Measurements from ENCODE around the gene FLOT2. TPM values are rescaled to one million over a fixed set of nuclear protein-coding genes. Genes with fewer than 3 reads are reported as not detected.

The FLOT2 gene
- total RNA-seq, 1 experiment from 2014 or later, result 98.1 TPM

DNA sequence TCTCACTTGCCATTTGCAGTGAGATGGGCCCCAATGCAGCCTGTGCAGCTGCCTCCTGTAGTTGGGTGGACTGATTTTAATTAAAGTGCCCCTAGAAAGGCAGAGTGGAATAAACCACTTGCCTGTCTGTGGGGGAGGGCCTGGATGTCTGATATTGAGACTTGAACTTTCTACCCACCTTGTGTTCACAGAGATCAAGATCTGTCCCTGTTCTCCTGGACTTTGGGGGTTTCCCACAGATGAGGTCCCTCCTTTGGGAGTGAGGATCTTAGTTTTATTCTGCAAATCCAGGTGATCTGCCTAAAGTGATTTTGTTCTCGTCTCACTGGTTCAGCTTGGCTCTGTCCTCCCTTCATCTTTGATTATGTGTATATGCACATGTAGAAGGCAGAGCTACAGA is 13.0 kb upstream of the FLOT2 start (continued):
- TF ChIP-seq POLR2A (IDR thresholded peaks at IDR 0.05; ENCODE audit: borderline replicate concordance, extremely low read depth, insufficient read depth, insufficient read length) (no peak), CEBPB (IDR thresholded peaks at IDR 0.05; ENCODE audit: low read depth) (no peak), ZNF274 (IDR thresholded peaks at IDR 0.05; ENCODE audit: low read depth, low read length) (no peak), TCF7L2 (IDR thresholded peaks at IDR 0.05; ENCODE audit: borderline replicate concordance, extremely low read depth, insufficient read depth, insufficient read length) (no peak), EGR1 (IDR thresholded peaks at IDR 0.05; ENCODE audit: low read depth) (no peak), ELF1 (IDR thresholded peaks at IDR 0.05; ENCODE audit: borderline replicate concordance, low read depth) (no peak)
- TF ChIP-seq, protein P1, sequence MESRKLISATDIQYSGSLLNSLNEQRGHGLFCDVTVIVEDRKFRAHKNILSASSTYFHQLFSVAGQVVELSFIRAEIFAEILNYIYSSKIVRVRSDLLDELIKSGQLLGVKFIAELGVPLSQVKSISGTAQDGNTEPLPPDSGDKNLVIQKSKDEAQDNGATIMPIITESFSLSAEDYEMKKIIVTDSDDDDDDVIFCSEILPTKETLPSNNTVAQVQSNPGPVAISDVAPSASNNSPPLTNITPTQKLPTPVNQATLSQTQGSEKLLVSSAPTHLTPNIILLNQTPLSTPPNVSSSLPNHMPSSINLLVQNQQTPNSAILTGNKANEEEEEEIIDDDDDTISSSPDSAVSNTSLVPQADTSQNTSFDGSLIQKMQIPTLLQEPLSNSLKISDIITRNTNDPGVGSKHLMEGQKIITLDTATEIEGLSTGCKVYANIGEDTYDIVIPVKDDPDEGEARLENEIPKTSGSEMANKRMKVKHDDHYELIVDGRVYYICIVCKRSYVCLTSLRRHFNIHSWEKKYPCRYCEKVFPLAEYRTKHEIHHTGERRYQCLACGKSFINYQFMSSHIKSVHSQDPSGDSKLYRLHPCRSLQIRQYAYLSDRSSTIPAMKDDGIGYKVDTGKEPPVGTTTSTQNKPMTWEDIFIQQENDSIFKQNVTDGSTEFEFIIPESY (IDR thresholded peaks at IDR 0.05; ENCODE audit: extremely low read depth, insufficient replicate concordance, low read length), result no peak

DNA sequence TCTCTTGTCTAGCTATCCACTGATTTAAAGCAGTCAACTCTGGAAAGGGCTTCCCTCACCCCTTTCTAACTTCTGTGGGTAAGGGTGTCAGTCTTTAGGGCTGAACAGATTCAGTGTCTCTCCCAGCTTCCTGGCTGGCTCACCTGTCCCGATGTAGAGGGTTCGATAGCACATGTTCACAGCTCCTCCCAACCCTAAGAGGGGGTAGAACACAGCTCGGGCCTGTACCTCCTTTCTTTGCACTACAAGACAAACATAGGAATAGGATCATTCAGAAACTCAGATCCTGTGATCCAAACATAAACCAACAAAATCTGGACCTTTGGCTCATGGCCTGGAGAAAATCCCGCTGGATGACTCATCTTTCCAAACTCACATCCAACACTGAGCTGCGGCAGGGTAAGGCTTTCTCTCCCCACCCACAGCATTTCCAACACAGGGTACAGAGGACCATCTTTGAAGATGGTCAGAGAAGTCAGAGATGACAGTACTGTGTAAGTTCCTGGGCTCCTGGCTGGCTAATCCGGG is 11.2 kb upstream of the FLOT2 start:
- Histone ChIP-seq H2AFZ (ENCODE audit: low read depth, low read length, poor library complexity, severe bottlenecking) (no peak overlapping the region), H4K20me1 (ENCODE audit: insufficient read depth) (no peaks in the 10 kb centered on the region), H3K9ac (ENCODE audit: low read length) (no peak overlapping the region), H3K4me1 (ENCODE audit: control insufficient read depth in 1 of 2, insufficient read depth in 2 of 2, low read length in 2 of 2) (no peaks in the 10 kb centered on the region), H3K4me2 (ENCODE audit: low read length) (no peak overlapping the region), H3K9me2 (ENCODE audit: insufficient read depth) (no peaks in the 10 kb centered on the region), H3K4me3 (replicated peaks in 1 of 2; ENCODE audit: low read depth in 1 of 2, low read length in 2 of 2) (no peak overlapping the region), H3K27ac (ENCODE audit: low read depth, low read length) (no peak overlapping the region), H3K9me3 (ENCODE audit: control insufficient read depth in 1 of 2, insufficient read depth in 1 of 2, low read depth in 1 of 2, low read length in 2 of 2) (no peaks in the 10 kb centered on the region), H3K79me2 (ENCODE audit: insufficient read depth, low read length) (no peaks in the 10 kb centered on the region), H3K36me3 (ENCODE audit: control insufficient read depth in 1 of 2, insufficient read depth in 2 of 2, low read length in 2 of 2) (peaks cover 55 to 59% of the 10 kb centered on the region in 2 experiments), H3K27me3 (ENCODE audit: insufficient read depth, low read length) (no peaks in the 10 kb centered on the region)
- TF ChIP-seq YY1 (IDR thresholded peaks at IDR 0.05; ENCODE audit: extremely low read depth, insufficient replicate concordance, low read depth, low read length), result no peak
- TF ChIP-seq SP1 (IDR thresholded peaks at IDR 0.05; ENCODE audit: low read depth), result no peak
- CTCF ChIA-PET, result interaction anchor here (2.7 kb wide), 1 partner anchor 181 kb away, joined by 9 read pairs; no protein-coding TSS in a partner anchor
- BruUV-seq (replicated peaks), result no TSS peak
- no peak for ATAC-seq
- intact Hi-C loops (cut with micrococcal nuclease), result loop anchor here (10.0 kb wide), 1 partner anchor 264 kb away; the partner anchor contains the start of gene BLTP2
- RAD21 ChIA-PET (ENCODE audit: low non-redundant PET in 1 of 2, low total read pairs in 2 of 2, uncharacterized antibody in 2 of 2, unreplicated experiment in 2 of 2), result no interaction called here
- no peak for DNase-seq (ENCODE audit: low read depth, low spot score)
- POLR2A ChIA-PET, result interaction anchor here (1.4 kb wide), 1 partner anchor 180 kb away, joined by 5 read pairs; the partner anchor contains the start of gene NEK8

Measured in HCT116 (cell line).